Endodermal cell (in vitro differentiated cells): ENCODE results near the gene RPL7A. TPM values are rescaled to one million over a fixed set of nuclear protein-coding genes. Genes with fewer than 3 reads are reported as not detected.
"Not testable (repeated sequence)": the region's sequence is repeated elsewhere in the genome, so short reads cannot be mapped to it uniquely, and the experiment has no call there.

Experiments used
- DNase-seq: peaks from one replicate; pipeline ENCODE4 v3.0.0-alpha.2; 2017
- H3K27ac ChIP-seq: 2 replicates; pipeline ENCODE4 v1.5.1; 2013; ENCODE audit warnings: mild to moderate bottlenecking, low read depth, low read length, moderate library complexity
- H3K27me3 ChIP-seq: 2 replicates; pipeline ENCODE4 v1.6.1; 2013; ENCODE audit warnings: mild to moderate bottlenecking, low read length, moderate library complexity; ENCODE audit not compliant: insufficient read depth, control insufficient read depth, poor library complexity, severe bottlenecking
- H3K36me3 ChIP-seq: 2 replicates; pipeline ENCODE4 v1.7.0; 2013; ENCODE audit warnings: mild to moderate bottlenecking, low read length, moderate library complexity; ENCODE audit not compliant: control insufficient read depth, insufficient read depth
- H3K4me1 ChIP-seq: one replicate; pipeline ENCODE4 v1.7.0; 2013; ENCODE audit warnings: low read length; ENCODE audit not compliant: control insufficient read depth, insufficient read depth
- H3K4me3 ChIP-seq: 2 replicates; pipeline ENCODE4 v1.5.1; 2013; ENCODE audit warnings: mild to moderate bottlenecking, low read length, moderate library complexity
- H3K9ac ChIP-seq: 2 replicates; pipeline ENCODE4 v1.6.1; 2013; ENCODE audit warnings: mild to moderate bottlenecking, low read length, moderate library complexity; ENCODE audit not compliant: poor library complexity, severe bottlenecking; ENCODE audit errors: extremely low read depth
- H3K9me3 ChIP-seq: 2 replicates; pipeline ENCODE4 v1.6.1; 2013; ENCODE audit warnings: mild to moderate bottlenecking, low read length, moderate library complexity; ENCODE audit not compliant: control insufficient read depth
- H3K27ac Mint-ChIP-seq: 2 replicates; pipeline ENCODE4 v1.8.0; 2020; ENCODE audit warnings: mixed read lengths
- H3K27me3 Mint-ChIP-seq: 2 replicates; pipeline ENCODE4 v1.8.0; 2021; ENCODE audit warnings: mild to moderate bottlenecking, mixed read lengths; ENCODE audit not compliant: insufficient read depth
- H3K36me3 Mint-ChIP-seq: 2 replicates; pipeline ENCODE4 v1.8.0; 2020; ENCODE audit warnings: low read depth, mixed read lengths
- H3K4me1 Mint-ChIP-seq: 2 replicates; pipeline ENCODE4 v1.8.0; 2020; ENCODE audit warnings: mixed read lengths
- H3K4me3 Mint-ChIP-seq: 2 replicates; pipeline ENCODE4 v1.8.0; 2020; ENCODE audit warnings: mild to moderate bottlenecking, moderate library complexity, mixed read lengths
- H3K9me3 Mint-ChIP-seq: 2 replicates; pipeline ENCODE4 v1.8.0; 2020; ENCODE audit warnings: mild to moderate bottlenecking, mixed read lengths
- CTCF ChIP-seq: fragments of 200-600 bp; sonication (generic); conservative IDR thresholded peaks from 2 replicates; pipeline ENCODE4 v1.5.0; 2021; ENCODE audit warnings: antibody characterized with exemption, mild to moderate bottlenecking
- WGBS, 2 experiments: methylation state at CpG; one replicate each; pipeline versions ENCODE4 v1.1.5 to v1.1.7; 2013; ENCODE audit warnings: missing lambda C conversion rate in 2 of 2, mixed read lengths in 1 of 2; ENCODE audit not compliant: insufficient coverage in 1 of 2, insufficient read length in 1 of 2; 5-methylcytosine and 5-hydroxymethylcytosine counted together
- total RNA-seq, 2 donors: library from RNA; stranded (reverse); fragmentation: NEBNext Ultra II Directional in 1 of 2; extraction: Animal tissue kit (Norgen Biotek cat#: 25700) in 1 of 2; gene quantifications; 2 replicates in 1 of 2; 3 replicates in 1 of 2; pipeline ENCODE4 v1.2.1, GENCODE V29; 2021

The RPL7A gene
- total RNA-seq, 2 donors from 2014 or later: 2,418 to 2,634 TPM

GRCh38 chr9:133334161-133334560 lies 13.9 kb upstream of the RPL7A start:
- H3K4me1 Mint-ChIP-seq: peaks cover 15% of the 10 kb centered on the region
- 80 to 84% methylated on average over 5 to 6 of the region's 6 CpGs for WGBS, 2 experiments
- Histone ChIP-seq H3K9me3 (no peaks in the 10 kb centered on the region), H3K4me1 (peaks cover 6% of the 10 kb centered on the region), H3K27me3 (no peaks in the 10 kb centered on the region), H3K27ac (no peak overlapping the region), H3K9ac (no peak overlapping the region), H3K36me3 (peaks cover 47% of the 10 kb centered on the region), H3K4me3 (peak overlapping the region; percentile 95)
- H3K9me3 Mint-ChIP-seq: peaks cover 1% of the 10 kb centered on the region
- no peaks in the 10 kb centered on the region for H3K27me3 Mint-ChIP-seq
- peaks cover 58% of the 10 kb centered on the region for H3K36me3 Mint-ChIP-seq
- H3K27ac Mint-ChIP-seq: peak overlapping the region; percentile 58
- peak; percentile 79 for DNase-seq
- peak overlapping the region; percentile 97 for H3K4me3 Mint-ChIP-seq
- TF ChIP-seq CTCF: no peak

- H3K36me3 Mint-ChIP-seq: peaks cover 62% of the 10 kb centered on the region
- not testable (repeated sequence) for H3K4me1 ChIP-seq, H3K27me3 ChIP-seq, H3K27ac ChIP-seq, H3K9me3 Mint-ChIP-seq, H3K27me3 Mint-ChIP-seq, DNase-seq, H3K9me3 ChIP-seq
- peak overlapping the region; percentile 95 for H3K4me3 ChIP-seq
- peak overlapping the region; percentile 97 for H3K4me3 Mint-ChIP-seq
- 77 to 89% methylated on average over 11 of the region's 11 CpGs for WGBS, 2 experiments
- H3K4me1 Mint-ChIP-seq: peaks cover 15% of the 10 kb centered on the region
- H3K36me3 ChIP-seq: peaks cover 47% of the 10 kb centered on the region
- H3K27ac Mint-ChIP-seq: peak overlapping the region; percentile 81
- peak overlapping the region; percentile 89 for H3K9ac ChIP-seq
Observed at GRCh38 chr9:133334888-133335287, 13.1 kb upstream of the RPL7A start.

GRCh38 chr9:133335924-133336811 lies 11.8 kb upstream of the RPL7A start, which contains the start of gene SURF6:
SURF6 (minus strand) TSS chr9:133336188; CDS start chr9:133336132, 56 bp downstream.
- H3K9ac ChIP-seq: peak within 1 kb of the TSS; percentile 89
- H3K27me3 ChIP-seq: no peaks in the 10 kb centered on the region
- H3K4me3 Mint-ChIP-seq: peak within 1 kb of the TSS; percentile 97
- H3K27me3 Mint-ChIP-seq: no peaks in the 10 kb centered on the region
- TF ChIP-seq CTCF: no peak
- peak within 1 kb of the TSS; percentile 95 for H3K4me3 ChIP-seq
- H3K36me3 Mint-ChIP-seq: peaks cover 63% of the 10 kb centered on the region
- H3K4me1 Mint-ChIP-seq: peaks cover 15% of the 10 kb centered on the region
- H3K36me3 ChIP-seq: peaks cover 52% of the 10 kb centered on the region
- H3K27ac Mint-ChIP-seq: peak within 1 kb of the TSS; percentile 97
- H3K9me3 ChIP-seq: no peaks in the 10 kb centered on the region
- H3K4me1 ChIP-seq: peaks cover 6% of the 10 kb centered on the region
- DNase-seq: peak; percentile 98
- peak within 1 kb of the TSS; percentile 66 for H3K27ac ChIP-seq
- 7 to 11% methylated on average over 17 to 70 of the region's 70 CpGs for WGBS, 2 experiments
- no peaks in the 10 kb centered on the region for H3K9me3 Mint-ChIP-seq
